Measurements from ENCODE around the gene VIL1. TPM values are rescaled to one million over a fixed set of nuclear protein-coding genes. Genes with fewer than 3 reads are reported as not detected.

Gene VIL1
- total and polyA plus RNA-seq, 2 of the 13 experiments (the other 11 are each of a cell fraction or from before 2014, with no cell fraction given): 287 to 301 TPM

DNA sequence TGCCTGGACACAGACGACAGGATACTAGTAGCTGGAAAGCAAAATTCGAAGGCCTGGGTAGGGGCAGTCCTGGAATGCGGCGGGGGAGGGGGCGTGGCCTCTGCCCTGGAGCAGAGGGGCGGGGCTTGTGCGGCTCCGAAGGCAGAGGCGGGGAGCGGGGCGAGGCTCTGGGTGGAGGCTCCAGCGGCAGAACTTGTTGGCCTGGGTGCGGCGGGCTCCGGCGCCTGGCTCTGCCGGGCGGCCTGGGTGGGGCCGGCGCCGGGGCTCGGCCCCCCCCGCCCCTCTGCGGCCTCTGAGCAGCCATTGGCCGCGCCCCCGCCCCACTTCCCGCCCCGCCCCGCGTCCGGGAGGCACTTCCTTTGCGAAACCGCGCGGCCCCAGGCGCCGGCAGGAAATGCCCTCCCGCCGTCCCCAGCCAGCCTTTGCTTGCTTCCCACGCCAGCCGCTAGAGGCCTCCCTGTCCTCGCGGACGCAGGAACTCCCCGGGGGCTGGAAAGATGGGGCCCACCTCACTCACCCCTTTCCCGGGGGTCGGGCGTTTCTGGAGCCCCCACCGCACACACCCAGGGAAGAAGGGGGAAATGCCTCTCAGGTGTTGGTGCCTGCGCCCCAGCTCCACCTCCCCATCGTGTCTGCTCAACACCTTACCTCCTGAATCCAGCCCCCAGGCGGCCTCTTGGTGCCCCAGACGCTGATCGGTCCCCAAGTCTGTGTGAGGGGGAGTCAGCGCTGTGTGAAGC is 12.5 kb upstream of the VIL1 start (continued):
- TF ChIP-seq E2F1 (CRISPR knock-in tag; IDR thresholded peaks at IDR 0.05): peak; percentile 51; the same call in 1 of the 2 replicates
- peak; percentile 85 for TF ChIP-seq KDM5B (CRISPR knock-in tag; IDR thresholded peaks at IDR 0.05; ENCODE audit: borderline replicate concordance)
- TF ChIP-seq POLR2AphosphoS2 (IDR thresholded peaks at IDR 0.05; ENCODE audit: low read depth, low read length): no peak; the same call in 1 of the 2 replicates
- peak; percentile 81; the same call in 1 of the 2 replicates for TF ChIP-seq MED13 (CRISPR knock-in tag; IDR thresholded peaks at IDR 0.05)
- peak; percentile 68 for TF ChIP-seq PPARG (CRISPR knock-in tag; conservative IDR thresholded peaks at IDR 0.05)
- no peak for TF ChIP-seq ZNF674 (CRISPR knock-in tag; IDR thresholded peaks at IDR 0.05; ENCODE audit: low read depth)
- TF ChIP-seq RFX3 (CRISPR knock-in tag; IDR thresholded peaks at IDR 0.05): 0 out of 2 replicates have a peak, but pooled peaks have one; percentile 11
- TF ChIP-seq ZNF83 (CRISPR knock-in tag; IDR thresholded peaks at IDR 0.05; ENCODE audit: borderline replicate concordance): no peak
- TF ChIP-seq, protein P1, sequence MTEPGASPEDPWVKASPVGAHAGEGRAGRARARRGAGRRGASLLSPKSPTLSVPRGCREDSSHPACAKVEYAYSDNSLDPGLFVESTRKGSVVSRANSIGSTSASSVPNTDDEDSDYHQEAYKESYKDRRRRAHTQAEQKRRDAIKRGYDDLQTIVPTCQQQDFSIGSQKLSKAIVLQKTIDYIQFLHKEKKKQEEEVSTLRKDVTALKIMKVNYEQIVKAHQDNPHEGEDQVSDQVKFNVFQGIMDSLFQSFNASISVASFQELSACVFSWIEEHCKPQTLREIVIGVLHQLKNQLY (CRISPR knock-in tag; IDR thresholded peaks at IDR 0.05): peak; percentile 45; the same call in 1 of the 2 replicates
- no peak for TF ChIP-seq LCORL (IDR thresholded peaks at IDR 0.05)
- TF ChIP-seq LCORL (CRISPR knock-in tag; IDR thresholded peaks at IDR 0.05): peak; percentile 20; the same call in 1 of the 2 replicates
- no peak for TF ChIP-seq REXO4 (CRISPR knock-in tag; IDR thresholded peaks at IDR 0.05; ENCODE audit: borderline replicate concordance)
- TF ChIP-seq ZNF549 (CRISPR knock-in tag; IDR thresholded peaks at IDR 0.05): no peak
- TF ChIP-seq NFE2 (CRISPR knock-in tag; IDR thresholded peaks at IDR 0.05): no peak
- TF ChIP-seq HDAC2 (CRISPR knock-in tag; IDR thresholded peaks at IDR 0.05): peak; percentile 63
- peak; percentile 63; the same call in 1 of the 2 replicates for TF ChIP-seq ZNF235 (CRISPR knock-in tag; IDR thresholded peaks at IDR 0.05; ENCODE audit: borderline replicate concordance)
- peak; percentile 31; the same call in 1 of the 2 replicates for TF ChIP-seq FOXJ3 (CRISPR knock-in tag; IDR thresholded peaks at IDR 0.05; ENCODE audit: borderline replicate concordance)
- TF ChIP-seq ZNF33A (CRISPR knock-in tag; IDR thresholded peaks at IDR 0.05; ENCODE audit: borderline replicate concordance): peak; percentile 69; the same call in 1 of the 2 replicates
- no peak for TF ChIP-seq ZNF619 (CRISPR knock-in tag; IDR thresholded peaks at IDR 0.05)
- TF ChIP-seq ZNF761 (CRISPR knock-in tag; conservative IDR thresholded peaks at IDR 0.05): no peak
- TF ChIP-seq, protein P2, sequence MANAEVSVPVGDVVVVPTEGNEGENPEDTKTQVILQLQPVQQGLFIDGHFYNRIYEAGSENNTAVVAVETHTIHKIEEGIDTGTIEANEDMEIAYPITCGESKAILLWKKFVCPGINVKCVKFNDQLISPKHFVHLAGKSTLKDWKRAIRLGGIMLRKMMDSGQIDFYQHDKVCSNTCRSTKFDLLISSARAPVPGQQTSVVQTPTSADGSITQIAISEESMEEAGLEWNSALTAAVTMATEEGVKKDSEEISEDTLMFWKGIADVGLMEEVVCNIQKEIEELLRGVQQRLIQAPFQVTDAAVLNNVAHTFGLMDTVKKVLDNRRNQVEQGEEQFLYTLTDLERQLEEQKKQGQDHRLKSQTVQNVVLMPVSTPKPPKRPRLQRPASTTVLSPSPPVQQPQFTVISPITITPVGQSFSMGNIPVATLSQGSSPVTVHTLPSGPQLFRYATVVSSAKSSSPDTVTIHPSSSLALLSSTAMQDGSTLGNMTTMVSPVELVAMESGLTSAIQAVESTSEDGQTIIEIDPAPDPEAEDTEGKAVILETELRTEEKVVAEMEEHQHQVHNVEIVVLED (CRISPR knock-in tag; IDR thresholded peaks at IDR 0.05; ENCODE audit: borderline replicate concordance): peak; percentile 35; the same call in 1 of the 2 replicates
- peak; percentile 63; the same call in 1 of the 2 replicates for TF ChIP-seq ZNF329 (CRISPR knock-in tag; IDR thresholded peaks at IDR 0.05; ENCODE audit: low read depth)
- TF ChIP-seq SNAPC5 (CRISPR knock-in tag; IDR thresholded peaks at IDR 0.05; ENCODE audit: borderline replicate concordance): 0 out of 2 replicates have a peak, but pooled peaks have one; percentile 57
- TF ChIP-seq THRA (CRISPR knock-in tag; IDR thresholded peaks at IDR 0.05; ENCODE audit: borderline replicate concordance): peak; percentile 48; the same call in 1 of the 2 replicates
- peak; percentile 69; the same call in 1 of the 2 replicates for TF ChIP-seq PHF8 (CRISPR knock-in tag; IDR thresholded peaks at IDR 0.05)
- peak; percentile 25; the same call in 1 of the 2 replicates for TF ChIP-seq SAFB2 (CRISPR knock-in tag; IDR thresholded peaks at IDR 0.05; ENCODE audit: borderline replicate concordance, low read depth)

Measured in HepG2 (cell line).